Activated naive CD4-positive, alpha-beta T cell treated with anti-CD3 and anti-CD28 coated beads for 36 hours (primary cell): ENCODE measurements around the gene CDC37. TPM values are rescaled to one million over a fixed set of nuclear protein-coding genes. Genes with fewer than 3 reads are reported as not detected.
"Not testable (repeated sequence)": the region's sequence is repeated elsewhere in the genome, so short reads cannot be mapped to it uniquely, and the experiment has no call there.

Experiments
- CTCF ChIA-PET: fragments of 350-600 bp; sonication (Branson Sonifier 250); formaldehyde crosslinking; loops from one replicate; lab custom pipeline; 2021; ENCODE audit warnings: antibody characterized with exemption; lab: Charles Lee
- DNase-seq: peaks from one replicate; pipeline ENCODE4 v3.0.0-alpha.2; 2020
- H3K27ac Mint-ChIP-seq: one replicate; pipeline ENCODE4 v1.8.0; 2021; ENCODE audit warnings: mild to moderate bottlenecking, mixed read lengths
- H3K27me3 Mint-ChIP-seq: one replicate; pipeline ENCODE4 v1.8.0; 2021; ENCODE audit warnings: low read depth, mixed read lengths
- H3K36me3 Mint-ChIP-seq: one replicate; pipeline ENCODE4 v1.8.0; 2021; ENCODE audit warnings: low read depth, mixed read lengths
- H3K4me1 Mint-ChIP-seq: one replicate; pipeline ENCODE4 v1.8.0; 2021; ENCODE audit warnings: low read depth, mixed read lengths
- H3K4me3 Mint-ChIP-seq: one replicate; pipeline ENCODE4 v1.8.0; 2021; ENCODE audit warnings: mild to moderate bottlenecking, moderate library complexity, mixed read lengths
- H3K9me3 Mint-ChIP-seq: one replicate; pipeline ENCODE4 v1.8.0; 2021; ENCODE audit warnings: mixed read lengths
- intact Hi-C: fragments of 100-400 bp; cut with micrococcal nuclease; formaldehyde crosslinking; loops from one replicate; pipeline ENCODE4 v1.15.1; 2023
- total RNA-seq, 2 experiments: library from RNA; stranded (reverse); gene quantifications; one replicate each; pipeline ENCODE4 v1.2.3, GENCODE V29; 2021

Gene CDC37
- total RNA-seq, 2 experiments from 2014 or later: 158 to 164 TPM

DNA sequence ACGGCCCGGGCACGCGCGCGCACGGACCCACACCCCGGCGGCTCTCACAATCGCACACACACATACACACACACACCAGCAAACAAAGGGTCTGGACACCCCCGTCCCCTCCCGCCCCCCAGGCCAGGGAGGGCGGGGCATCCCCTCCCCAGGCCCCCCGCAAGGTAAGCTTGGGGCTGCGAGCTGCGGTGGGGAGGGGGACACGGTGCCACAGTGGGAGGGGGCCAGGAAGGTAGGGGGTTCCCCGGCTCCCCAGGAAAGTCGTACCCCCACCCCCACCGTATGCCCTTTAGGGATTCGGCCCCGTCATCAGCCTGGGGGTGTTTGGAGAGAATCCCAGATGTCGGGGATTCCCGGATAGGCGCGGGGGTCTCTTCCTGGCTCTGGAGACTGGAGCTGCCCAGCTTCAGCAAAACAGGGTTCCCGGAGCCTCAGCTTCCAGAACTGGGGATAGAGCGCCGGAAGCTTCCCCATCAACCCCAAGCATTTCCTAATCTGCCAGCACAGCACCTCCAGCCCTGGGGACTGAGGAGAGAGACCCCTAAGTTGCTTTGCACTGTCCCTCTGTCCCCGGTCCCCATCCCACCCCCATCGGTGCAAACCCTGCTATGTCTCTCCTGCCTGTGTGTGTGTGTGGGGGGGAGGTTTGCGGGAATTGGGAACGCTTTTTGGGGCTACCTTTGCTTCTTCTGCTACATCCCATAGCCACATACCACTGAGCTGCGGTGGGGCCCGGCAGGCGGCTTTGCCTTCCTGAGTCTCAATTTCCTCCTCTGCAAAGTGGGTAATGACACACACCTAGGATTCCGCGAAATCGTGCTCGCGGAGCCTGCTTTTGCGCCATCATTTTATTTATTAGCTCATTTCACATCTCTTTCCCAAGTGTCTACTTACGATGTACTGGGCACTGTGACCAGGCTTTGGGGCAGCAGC is 1.8 kb upstream of the CDC37 start:
- DNase-seq: peak; percentile 78
- H3K4me1 Mint-ChIP-seq: peaks cover 69% of the 10 kb centered on the region
- H3K27me3 Mint-ChIP-seq: no peaks in the 10 kb centered on the region
- H3K36me3 Mint-ChIP-seq: peaks cover 6% of the 10 kb centered on the region
- CTCF ChIA-PET: interaction anchor here (0.5 to 11.4 kb wide), 15 partner anchors 10 to 378 kb away, joined by 3 to 142 read pairs (median 5); partner anchors contain the start of genes PDE4A and TYK2
- peak overlapping the region; percentile 91 for H3K4me3 Mint-ChIP-seq
- H3K9me3 Mint-ChIP-seq: no peaks in the 10 kb centered on the region
- H3K27ac Mint-ChIP-seq: peak overlapping the region; percentile 77
- intact Hi-C loops: loop anchor here (1.0 to 5.0 kb wide), 5 partner anchors 20 to 292 kb away; no protein-coding TSS in a partner anchor

DNA sequence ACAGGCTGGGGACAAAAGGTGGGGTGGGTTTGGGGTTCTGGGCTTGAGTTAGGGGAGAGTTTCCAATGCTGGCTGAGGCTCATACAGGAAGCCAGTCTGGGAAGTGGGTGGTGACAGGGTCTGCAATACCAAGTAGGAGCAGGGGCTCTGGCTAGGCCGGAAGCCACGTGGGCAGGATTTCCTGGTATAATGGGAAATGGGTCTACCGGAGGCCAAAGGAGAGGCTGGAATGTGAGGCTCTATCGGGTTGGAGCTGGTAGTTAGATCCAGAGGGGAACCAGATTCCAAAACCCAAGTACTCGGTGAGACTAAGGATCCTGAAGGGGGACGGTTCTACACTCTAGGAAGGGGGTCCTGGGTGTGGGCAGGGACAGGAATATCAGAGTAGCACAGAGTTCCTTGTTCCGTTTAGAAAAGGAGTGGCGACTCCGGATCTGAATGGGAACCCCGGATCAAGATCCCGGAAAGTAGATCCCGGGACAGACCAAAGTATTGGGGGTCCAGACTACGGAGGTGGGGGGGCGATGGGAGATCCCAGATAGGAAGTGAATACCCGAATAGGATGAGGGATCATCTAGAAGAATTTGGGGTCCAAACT is 802 bp downstream of the CDC37 start:
- H3K4me1 Mint-ChIP-seq: peaks cover 60% of the 10 kb centered on the region
- no peak for DNase-seq
- CTCF ChIA-PET: interaction anchor here (2.1 to 11.4 kb wide), 7 partner anchors 11 to 81 kb away, joined by 7 to 142 read pairs (median 30); no protein-coding TSS in a partner anchor
- intact Hi-C loops: loop anchor here (1.0 to 5.0 kb wide), 2 partner anchors 14 to 295 kb away; no protein-coding TSS in a partner anchor
- no peaks in the 10 kb centered on the region for H3K9me3 Mint-ChIP-seq
- peaks cover 11% of the 10 kb centered on the region for H3K36me3 Mint-ChIP-seq
- no peaks in the 10 kb centered on the region for H3K27me3 Mint-ChIP-seq
- peak overlapping the region; percentile 77 for H3K27ac Mint-ChIP-seq
- peak overlapping the region; percentile 91 for H3K4me3 Mint-ChIP-seq

DNA sequence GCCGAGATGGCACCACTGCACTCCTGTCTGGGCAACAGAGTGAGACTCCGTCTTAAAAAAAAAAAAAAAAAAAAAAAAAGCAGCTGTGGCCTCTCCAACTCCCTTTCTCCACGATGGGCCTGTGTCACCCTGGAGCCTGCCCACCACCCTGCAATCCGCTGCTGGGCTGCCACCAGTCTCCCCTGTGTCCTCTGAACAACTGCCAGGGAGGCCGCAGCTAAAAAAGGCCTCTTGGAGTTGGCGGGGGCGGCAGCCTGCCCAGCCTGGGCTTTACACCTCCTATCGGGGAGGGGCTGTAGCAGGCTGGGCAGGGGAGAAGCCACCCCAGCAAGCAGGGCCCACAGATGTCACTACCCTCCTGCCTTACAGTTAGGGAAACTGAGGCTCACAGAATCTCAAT is 3.5 kb downstream of the CDC37 start:
- H3K27ac Mint-ChIP-seq: no peak overlapping the region
- DNase-seq: no peak

DNA sequence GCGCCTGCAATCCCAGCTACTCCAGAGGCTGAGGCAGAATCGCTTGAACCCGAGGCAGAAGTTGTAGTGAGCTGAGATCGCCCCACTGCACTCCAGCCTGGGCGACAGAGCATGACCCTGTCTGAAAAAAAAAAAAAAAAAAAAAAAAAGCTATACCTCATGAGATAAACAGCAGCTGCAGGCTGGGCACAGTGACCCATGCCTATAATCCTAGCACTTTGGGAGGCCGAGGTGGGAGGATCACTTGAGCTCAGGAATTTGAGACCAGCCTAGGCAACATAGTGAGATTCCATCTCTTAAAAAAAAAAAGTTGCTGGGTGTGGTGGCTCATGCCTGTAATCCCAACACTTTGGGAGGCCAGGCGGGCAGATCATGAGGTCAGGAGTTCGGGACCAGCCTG is 4.0 kb downstream of the CDC37 start:
- H3K27me3 Mint-ChIP-seq, DNase-seq, intact Hi-C loops, H3K4me3 Mint-ChIP-seq, H3K9me3 Mint-ChIP-seq, H3K27ac Mint-ChIP-seq: not testable (repeated sequence)
- CTCF ChIA-PET: interaction anchor here (0.6 to 11.4 kb wide), 4 partner anchors 8 to 67 kb away, joined by 3 to 142 read pairs (median 18); no protein-coding TSS in a partner anchor
- H3K36me3 Mint-ChIP-seq: peaks cover 23% of the 10 kb centered on the region
- peaks cover 35% of the 10 kb centered on the region for H3K4me1 Mint-ChIP-seq

More for the DNA sequence above, 3.5 kb downstream of the CDC37 start:
- CTCF ChIA-PET: interaction anchor here (1.3 to 11.4 kb wide), 4 partner anchors 8 to 24 kb away, joined by 6 to 142 read pairs (median 18); no protein-coding TSS in a partner anchor
- intact Hi-C loops: loop anchor here (5.0 kb wide), 1 partner anchor 297 kb away; no protein-coding TSS in a partner anchor
- no peaks in the 10 kb centered on the region for H3K9me3 Mint-ChIP-seq
- H3K4me1 Mint-ChIP-seq: peaks cover 40% of the 10 kb centered on the region
- no peak overlapping the region for H3K4me3 Mint-ChIP-seq
- H3K27me3 Mint-ChIP-seq: no peaks in the 10 kb centered on the region
- H3K36me3 Mint-ChIP-seq: peaks cover 23% of the 10 kb centered on the region

DNA sequence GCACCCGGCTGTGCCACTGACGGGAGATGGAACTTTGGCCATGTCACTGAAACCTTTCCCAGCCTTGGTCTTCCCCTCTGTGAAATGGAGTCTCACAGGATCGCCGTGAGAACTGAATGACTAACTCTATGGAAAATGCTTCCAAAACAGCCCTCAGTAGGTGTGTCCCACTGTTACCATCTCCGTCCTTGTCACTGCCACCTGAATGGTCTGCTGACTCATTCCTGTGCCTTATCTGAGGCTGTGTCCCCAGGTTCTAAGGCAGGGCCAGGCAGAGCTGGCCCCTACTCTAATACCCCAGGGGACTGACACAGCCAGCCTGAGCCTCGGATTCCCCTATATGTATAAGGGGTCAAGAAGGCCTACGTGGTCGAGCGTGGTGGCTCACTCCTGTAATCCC is 4.5 kb downstream of the CDC37 start:
- Mint-ChIP-seq H3K9me3 (no peaks in the 10 kb centered on the region), H3K27ac (peak overlapping the region; percentile 30), H3K4me3 (no peak overlapping the region), H3K27me3 (no peaks in the 10 kb centered on the region), H3K36me3 (peaks cover 25% of the 10 kb centered on the region), H3K4me1 (peaks cover 33% of the 10 kb centered on the region)
- DNase-seq: no peak
- CTCF ChIA-PET: interaction anchor here (0.6 to 11.4 kb wide), 3 partner anchors 10 to 67 kb away, joined by 3 to 142 read pairs (median 6); no protein-coding TSS in a partner anchor
- intact Hi-C loops: no loop called here

DNA sequence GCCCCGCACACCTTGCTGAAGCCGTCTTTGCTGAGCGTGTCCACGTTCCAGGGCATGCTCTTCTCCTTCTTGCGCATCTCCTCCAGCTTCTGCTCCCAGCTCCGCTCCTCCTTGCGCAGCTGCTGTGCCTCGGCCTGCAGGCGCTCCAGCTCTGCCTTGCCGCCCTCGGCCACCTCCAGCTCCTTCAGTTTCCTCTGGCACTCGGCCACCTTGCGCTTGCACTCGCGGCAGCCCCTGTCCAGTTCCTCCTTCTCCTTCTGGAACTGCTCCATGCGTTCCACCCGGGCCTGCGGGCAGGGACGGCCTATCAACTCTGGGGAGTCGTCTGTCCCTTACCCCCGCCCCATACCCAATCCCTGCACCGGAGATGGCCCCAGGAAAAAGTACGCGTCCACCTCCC is 7.4 kb downstream of the CDC37 start:
- H3K27me3 Mint-ChIP-seq: no peaks in the 10 kb centered on the region
- H3K4me1 Mint-ChIP-seq: peaks cover 19% of the 10 kb centered on the region
- no peak for DNase-seq
- H3K9me3 Mint-ChIP-seq: no peaks in the 10 kb centered on the region
- no peak overlapping the region for H3K27ac Mint-ChIP-seq
- CTCF ChIA-PET: interaction anchor here (0.7 to 1.0 kb wide), 2 partner anchors 136 to 137 kb away, joined by 4 to 5 read pairs; no protein-coding TSS in a partner anchor
- peaks cover 28% of the 10 kb centered on the region for H3K36me3 Mint-ChIP-seq
- H3K4me3 Mint-ChIP-seq: no peak overlapping the region
- intact Hi-C loops: no loop called here

DNA sequence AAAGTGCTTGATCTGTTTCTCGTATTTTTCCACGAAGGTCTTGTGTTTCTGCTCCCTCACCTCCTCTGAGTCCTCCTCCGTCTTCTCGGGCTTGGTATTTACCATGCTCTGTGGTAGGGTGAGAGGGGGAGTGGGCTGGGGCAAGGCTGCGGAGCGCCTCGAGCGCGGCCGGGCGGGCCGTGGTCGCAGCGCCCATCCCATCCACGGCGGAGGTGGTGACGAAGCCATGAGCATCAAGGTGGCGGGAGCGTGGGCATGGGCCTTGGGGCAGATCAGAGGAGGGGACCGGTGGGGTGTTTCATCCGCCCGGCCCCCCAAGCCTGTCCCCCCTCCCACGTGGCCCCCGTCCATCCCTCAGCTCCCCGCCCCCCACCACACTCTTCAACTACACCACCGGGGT is 7.9 kb downstream of the CDC37 start:
- DNase-seq: no peak
- H3K4me1 Mint-ChIP-seq: peaks cover 17% of the 10 kb centered on the region
- no peaks in the 10 kb centered on the region for H3K27me3 Mint-ChIP-seq
- no peak overlapping the region for H3K27ac Mint-ChIP-seq
- intact Hi-C loops: no loop called here
- H3K4me3 Mint-ChIP-seq: no peak overlapping the region
- CTCF ChIA-PET: interaction anchor here (0.7 to 5.5 kb wide), 2 partner anchors 125 to 135 kb away, joined by 4 to 61 read pairs; partner anchors contain the start of gene ICAM1
- peaks cover 31% of the 10 kb centered on the region for H3K36me3 Mint-ChIP-seq
- H3K9me3 Mint-ChIP-seq: no peaks in the 10 kb centered on the region

DNA sequence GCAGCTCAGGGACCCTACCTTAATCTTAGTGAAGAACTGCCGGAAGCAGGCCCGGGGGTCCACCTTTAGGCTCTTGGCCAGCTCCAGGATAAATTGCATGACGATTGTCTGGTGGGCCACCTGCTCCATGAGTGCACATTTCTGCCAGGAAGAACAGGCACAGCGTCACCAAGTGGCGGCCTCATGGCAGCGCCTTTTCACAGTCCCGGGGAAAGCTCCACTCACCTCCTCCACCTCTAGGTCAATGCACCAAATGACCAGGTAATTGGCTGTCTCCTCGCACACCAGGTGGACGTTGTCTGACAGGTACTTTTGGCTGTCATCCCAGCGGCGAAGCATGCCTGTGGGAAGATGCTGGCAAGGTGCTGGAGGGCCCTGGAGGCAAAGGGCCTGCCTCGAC is 8.3 kb downstream of the CDC37 start:
- Mint-ChIP-seq H3K27me3 (no peaks in the 10 kb centered on the region), H3K27ac (no peak overlapping the region), H3K36me3 (peaks cover 29% of the 10 kb centered on the region), H3K4me1 (peaks cover 13% of the 10 kb centered on the region), H3K9me3 (no peaks in the 10 kb centered on the region), H3K4me3 (no peak overlapping the region)
- CTCF ChIA-PET: interaction anchor here (5.5 kb wide), 1 partner anchor 125 kb away, joined by 61 read pairs; the partner anchor contains the start of gene ICAM1
- no peak for DNase-seq
- intact Hi-C loops: no loop called here

DNA sequence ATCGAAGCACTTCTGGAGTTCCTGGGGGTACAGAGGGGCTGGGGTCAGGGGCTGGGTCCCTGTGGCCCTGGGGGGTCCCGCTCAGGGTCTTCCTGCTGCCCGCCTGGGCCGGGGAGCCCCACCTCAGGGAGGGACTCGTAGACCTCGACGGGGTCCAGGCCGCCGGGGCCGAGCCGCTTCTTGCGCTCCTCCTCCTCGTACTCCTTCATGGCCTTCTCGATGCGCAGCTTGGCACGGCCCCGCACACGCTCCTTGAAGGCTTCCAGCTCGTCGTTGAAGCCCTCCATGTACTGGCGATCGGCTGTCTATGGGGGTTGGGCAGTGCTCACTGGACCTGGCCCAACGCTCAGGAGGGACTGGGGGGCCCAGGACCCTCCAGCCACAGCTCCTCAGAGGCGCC is 10.2 kb downstream of the CDC37 start:
- CTCF ChIA-PET: interaction anchor here (1.1 to 5.5 kb wide), 4 partner anchors 28 to 133 kb away, joined by 3 to 61 read pairs (median 22); partner anchors contain the start of gene ICAM1
- no peak overlapping the region for H3K27ac Mint-ChIP-seq
- peaks cover 3% of the 10 kb centered on the region for H3K4me1 Mint-ChIP-seq

DNA sequence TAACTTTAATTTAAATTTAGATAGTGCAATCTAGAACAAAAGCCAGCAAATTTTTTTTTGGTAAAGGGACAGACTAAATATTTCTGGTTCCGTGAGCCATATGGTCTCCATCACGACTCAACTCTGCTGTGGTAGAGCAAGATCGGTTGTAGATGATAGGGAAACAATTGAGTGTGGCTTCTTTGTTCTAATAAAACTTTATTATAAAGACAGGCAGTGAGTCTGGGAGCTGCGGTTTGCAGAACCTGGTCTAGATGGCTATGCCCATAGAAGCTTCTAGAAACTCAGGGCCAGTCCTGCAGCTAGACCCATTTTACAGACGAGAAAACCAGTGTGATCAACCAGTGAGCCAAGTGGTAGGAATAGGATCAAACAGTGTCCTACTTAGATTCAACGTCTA is 11.2 kb downstream of the CDC37 start:
- CTCF ChIA-PET: interaction anchor here (0.6 to 5.5 kb wide), 10 partner anchors 9 to 132 kb away, joined by 3 to 61 read pairs (median 4); partner anchors contain the start of gene ICAM1
- no peaks in the 10 kb centered on the region for H3K4me1 Mint-ChIP-seq
- H3K27ac Mint-ChIP-seq: no peak overlapping the region
- H3K9me3 Mint-ChIP-seq: no peaks in the 10 kb centered on the region
- peaks cover 23% of the 10 kb centered on the region for H3K36me3 Mint-ChIP-seq
- no peaks in the 10 kb centered on the region for H3K27me3 Mint-ChIP-seq
- intact Hi-C loops: no loop called here
- H3K4me3 Mint-ChIP-seq: no peak overlapping the region
- DNase-seq: no peak

More for the DNA sequence above, 10.2 kb downstream of the CDC37 start:
- DNase-seq: no peak
- Mint-ChIP-seq H3K4me3 (no peak overlapping the region), H3K36me3 (peaks cover 27% of the 10 kb centered on the region), H3K9me3 (no peaks in the 10 kb centered on the region), H3K27me3 (no peaks in the 10 kb centered on the region)
- intact Hi-C loops: no loop called here

DNA sequence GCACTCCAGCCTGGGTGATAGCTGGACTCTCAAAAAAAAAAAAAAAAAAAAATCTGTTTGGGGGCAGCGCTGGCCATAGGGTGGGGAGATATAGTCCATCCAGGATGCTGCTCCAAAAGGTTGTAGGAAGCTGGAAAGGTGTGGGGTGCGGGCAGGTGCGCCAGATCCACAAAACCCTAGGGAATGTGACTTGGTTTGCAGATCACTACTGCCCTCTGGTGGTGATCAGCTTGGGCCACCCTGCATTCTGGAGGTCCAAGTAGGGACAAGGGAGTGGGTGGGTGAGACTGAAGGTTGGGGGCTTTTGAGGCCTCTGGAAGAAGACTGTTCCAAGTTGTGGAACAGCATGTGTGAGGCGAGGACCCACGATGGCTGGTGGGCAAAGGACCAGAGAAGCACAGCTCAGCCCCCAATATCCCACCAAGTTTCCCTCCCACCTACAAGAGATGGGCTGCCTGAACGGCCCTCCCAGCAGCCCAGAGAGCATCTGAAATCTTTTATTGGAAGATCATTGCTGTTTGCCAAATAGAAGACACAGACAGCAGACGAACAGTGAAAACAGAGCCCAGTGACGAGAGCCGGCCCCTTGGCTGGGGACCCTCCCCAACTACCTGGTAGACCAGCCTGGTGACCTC is 12.6 kb downstream of the CDC37 start:
- DNase-seq: peak; percentile 81
- Mint-ChIP-seq H3K36me3 (peaks cover 18% of the 10 kb centered on the region), H3K27me3 (no peaks in the 10 kb centered on the region), H3K27ac (no peak overlapping the region), H3K4me1 (no peaks in the 10 kb centered on the region), H3K9me3 (no peaks in the 10 kb centered on the region), H3K4me3 (no peak overlapping the region)
- CTCF ChIA-PET: interaction anchor here (0.7 to 5.5 kb wide), 17 partner anchors 10 to 348 kb away, joined by 3 to 61 read pairs (median 4); partner anchors contain the start of genes FDX2, ICAM1, ICAM5 and TYK2
- intact Hi-C loops: loop anchor here (1.0 to 2.0 kb wide), 2 partner anchors 131 to 456 kb away; no protein-coding TSS in a partner anchor
